Stimulated activated CD8-positive, alpha-beta memory T cell treated with anti-CD3 and anti-CD28 coated beads, Interleukin-2, amount 100 ng/mL, for 1 hour (primary cell): ENCODE results near the gene KRT81.
"Not testable (repeated sequence)": the region's sequence is repeated elsewhere in the genome, so short reads cannot be mapped to it uniquely, and the experiment has no call there.

ENCODE experiments used
- DNase-seq, 2 donors: peaks; one replicate each; pipeline ENCODE4 v3.0.0-alpha.2; 2020; ENCODE audit warnings: low read depth in 2 of 2

KRT81 gene

DNA sequence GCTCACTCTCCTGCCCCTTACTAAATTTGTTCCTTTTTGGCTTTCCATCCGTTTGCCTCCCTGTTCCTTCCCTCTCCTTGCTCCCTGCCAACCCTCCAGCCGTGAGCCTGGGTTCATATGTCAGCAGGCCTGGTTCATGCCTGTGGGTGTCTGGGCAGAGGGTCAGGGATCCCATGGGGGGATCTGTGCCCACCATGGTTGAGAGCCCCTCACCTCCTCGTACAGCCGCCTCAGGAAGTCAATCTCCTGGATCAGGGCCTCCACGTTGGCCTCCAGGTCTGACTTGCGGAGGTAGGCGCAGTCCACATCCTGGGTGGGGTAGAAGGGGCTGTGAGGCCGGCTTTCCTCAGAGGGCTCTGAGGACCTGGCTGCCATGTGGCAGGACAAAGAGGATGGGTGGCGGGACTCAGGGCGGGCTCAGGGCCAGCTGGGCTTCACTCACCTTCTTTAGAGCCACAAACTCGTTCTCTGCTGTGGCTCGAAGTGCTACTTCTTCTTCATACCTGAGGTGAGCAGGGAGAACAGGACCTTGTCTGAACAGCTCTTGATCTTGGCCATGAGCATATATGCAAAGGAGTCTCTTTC lies 26.2 kb upstream of the KRT81 start:
- no peak for DNase-seq

- DNase-seq = no peak
These were observed 25.4 kb upstream of the KRT81 start for GRCh38 chr12:52316701-52317100.

GRCh38 chr12:52316290-52316689 lies 25.0 kb upstream of the KRT81 start:
- no peak for DNase-seq

DNA sequence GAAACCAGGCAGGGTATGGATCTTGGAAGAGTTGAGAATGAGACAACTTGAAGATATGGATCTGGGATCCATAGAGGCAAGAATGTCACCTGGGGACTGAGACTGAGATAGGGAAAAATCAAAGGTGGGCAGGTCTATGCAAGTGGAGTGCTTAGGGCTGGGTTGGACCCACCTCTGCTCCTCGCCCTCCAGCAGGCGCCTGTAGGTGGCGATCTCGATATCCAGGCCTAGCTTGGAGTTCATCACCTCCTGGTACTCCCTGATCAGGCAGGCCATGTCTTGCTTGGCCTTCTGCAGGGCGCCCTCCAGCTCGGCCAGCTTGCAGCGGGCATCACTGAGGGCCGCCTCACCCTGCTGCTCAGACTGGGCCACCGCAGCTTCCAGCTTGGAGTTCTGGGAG lies 24.4 kb upstream of the KRT81 start:
- not testable (repeated sequence) for DNase-seq

DNA sequence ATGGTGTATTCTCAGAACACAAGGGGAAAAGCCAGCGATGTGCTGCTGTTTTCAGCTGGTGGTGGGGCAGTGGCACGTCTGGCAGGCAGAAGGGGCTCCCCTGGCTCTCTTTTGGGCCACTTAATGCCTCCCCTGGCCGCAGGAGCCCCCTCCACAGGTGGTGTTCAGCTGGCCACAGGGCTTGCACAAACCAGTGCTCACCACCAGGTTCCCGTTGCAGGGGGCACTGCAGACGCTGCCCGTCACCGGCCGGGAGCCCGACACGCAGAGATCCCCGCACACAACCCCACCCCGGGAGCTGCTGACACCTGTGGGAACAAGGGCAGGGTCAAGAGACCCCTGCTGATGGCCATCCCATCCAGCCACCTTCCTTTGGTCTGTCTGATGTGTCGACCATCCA lies 23.2 kb upstream of the KRT81 start:
- no peak for DNase-seq

DNA sequence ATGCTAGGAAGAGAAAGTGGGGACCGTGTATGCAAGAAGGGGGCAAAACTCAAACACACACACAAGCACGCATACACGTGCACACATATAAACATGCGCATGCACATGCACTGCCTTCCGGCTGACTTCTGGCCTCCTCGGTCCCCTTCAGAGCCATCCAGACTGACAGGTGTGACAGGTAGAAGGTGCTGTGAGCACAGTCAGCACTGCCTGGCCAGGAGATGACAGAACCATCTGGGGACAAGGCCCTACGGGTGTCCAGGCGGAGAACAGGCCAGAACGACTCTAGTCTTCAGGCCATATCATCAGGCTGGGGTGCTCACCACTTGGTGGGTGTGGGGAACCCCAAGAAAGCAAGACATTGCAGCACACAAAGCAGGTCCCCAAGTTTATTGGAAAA lies 22.6 kb upstream of the KRT81 start:
- no peak for DNase-seq

DNA sequence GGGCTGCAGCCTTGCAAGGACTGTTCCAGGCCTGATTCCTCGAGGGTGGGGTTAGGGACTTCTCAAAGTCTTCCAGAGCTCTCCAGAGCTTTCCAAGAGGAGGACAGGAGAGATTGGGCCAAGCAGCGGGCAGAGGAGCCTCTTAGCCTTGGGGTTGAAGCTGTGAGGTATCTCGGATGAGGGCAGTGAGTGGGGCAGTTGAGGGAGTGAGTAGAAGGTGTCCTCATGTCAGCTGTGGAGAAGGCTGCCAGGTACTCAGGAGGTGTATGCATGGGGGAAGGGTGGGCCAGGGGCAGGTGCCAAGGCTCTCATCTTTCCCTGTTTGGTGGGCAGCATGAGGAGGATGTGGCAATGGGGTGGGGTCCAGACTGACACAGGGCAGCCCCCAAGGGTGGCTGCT lies 22.1 kb upstream of the KRT81 start:
- DNase-seq = no peak

DNA sequence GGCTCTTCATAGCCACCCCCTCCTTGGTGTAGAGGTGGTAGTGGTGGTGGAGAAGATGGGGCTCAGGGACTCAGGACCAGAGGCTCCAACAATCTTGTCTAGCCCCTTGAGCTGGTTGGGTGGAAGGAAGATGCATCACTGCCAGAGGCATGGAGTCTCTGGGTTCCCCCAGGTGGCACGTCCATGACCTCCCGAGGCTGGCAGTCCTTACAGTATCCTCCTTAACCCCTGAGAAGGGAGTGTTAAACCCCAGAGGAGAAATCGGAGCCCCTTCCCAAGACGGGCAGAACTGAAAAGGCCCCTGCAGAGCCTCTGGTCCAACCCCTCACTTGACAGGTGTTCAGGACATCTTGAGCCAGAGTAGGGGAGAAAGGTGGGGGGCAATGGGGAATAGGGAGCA lies 20.8 kb upstream of the KRT81 start:
- DNase-seq = no peak

- no peak for DNase-seq
These were observed 19.9 kb upstream of the KRT81 start for GRCh38 chr12:52311285-52311648.

- DNase-seq = no peak
These were observed 19.4 kb upstream of the KRT81 start for GRCh38 chr12:52310622-52311284.

DNA sequence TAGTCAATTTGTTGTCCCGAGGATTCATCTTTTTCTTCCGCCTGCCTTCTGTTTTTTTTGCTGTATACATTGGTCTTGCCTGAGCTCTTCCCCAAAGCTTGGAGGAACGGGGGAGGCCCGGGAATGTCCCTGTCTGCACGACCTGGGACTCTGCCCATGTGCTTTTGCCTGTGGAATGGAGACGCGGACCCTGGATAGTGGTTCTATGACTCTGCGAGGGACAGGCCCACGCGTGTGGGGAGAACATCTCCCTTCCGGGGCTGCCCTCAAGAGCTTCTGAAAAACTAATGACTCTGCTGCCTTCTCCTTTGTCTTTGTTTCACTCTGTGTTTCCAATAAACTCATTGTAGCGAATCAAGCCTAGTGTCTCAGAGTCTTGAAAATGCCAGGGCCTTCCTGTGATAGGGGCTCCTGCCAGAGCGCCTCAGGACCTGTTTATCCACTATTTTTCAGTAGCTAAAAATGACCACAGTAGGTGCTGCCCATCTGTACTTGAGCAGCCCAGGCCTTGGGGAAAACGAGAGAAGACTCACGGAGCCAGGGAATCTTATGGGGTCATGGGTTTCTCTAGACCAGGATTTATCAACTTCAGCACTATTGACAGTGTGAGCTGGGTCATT lies 17.6 kb upstream of the KRT81 start:
- DNase-seq = no peak

DNA sequence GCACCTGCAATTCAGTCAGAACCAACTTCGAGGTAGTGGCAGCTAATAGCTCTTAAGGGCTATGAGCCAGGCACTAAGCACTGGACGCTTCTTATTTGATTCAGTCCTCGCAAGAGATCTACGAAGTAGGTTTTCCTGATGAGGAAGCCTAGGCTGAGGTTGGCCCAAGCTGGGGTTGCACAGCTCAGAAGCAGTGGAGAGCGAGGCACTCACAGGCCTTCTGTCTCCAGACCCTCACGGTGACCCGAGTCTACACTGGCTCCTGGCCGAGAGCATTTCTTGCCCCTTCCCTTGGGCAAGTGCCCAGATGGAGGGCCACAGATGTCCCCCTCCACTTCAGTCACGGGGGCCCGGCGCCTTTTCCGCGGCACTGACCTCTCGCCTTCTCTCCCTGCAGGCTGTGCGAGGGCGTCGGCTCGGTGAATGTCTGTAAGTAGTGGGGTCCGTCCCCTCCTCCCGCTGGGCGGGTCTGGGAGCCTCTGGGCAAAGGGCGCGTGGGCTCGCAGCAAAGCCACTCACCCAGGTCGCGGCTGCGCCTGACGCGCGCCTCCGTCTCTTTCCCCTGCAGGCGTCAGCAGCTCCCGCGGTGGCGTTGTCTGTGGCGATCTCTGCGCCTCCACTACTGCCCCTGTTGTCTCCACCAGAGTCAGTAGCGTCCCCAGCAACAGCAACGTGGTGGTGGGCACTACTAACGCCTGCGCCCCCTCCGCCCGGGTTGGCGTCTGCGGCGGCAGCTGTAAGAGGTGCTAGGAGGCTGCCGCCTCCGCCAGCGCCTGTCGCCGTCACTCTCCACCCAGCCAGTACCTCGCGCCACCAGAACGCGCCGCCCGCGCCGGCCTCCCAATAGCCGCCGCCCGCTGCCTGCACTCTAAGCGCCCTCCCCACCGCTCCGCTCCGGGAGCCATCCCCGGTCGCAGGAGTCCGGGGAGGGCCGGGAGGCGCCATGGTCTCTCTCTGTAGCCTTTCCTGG lies 16.8 kb upstream of the KRT81 start:
- peak; percentile 4 to 14 for DNase-seq

DNA sequence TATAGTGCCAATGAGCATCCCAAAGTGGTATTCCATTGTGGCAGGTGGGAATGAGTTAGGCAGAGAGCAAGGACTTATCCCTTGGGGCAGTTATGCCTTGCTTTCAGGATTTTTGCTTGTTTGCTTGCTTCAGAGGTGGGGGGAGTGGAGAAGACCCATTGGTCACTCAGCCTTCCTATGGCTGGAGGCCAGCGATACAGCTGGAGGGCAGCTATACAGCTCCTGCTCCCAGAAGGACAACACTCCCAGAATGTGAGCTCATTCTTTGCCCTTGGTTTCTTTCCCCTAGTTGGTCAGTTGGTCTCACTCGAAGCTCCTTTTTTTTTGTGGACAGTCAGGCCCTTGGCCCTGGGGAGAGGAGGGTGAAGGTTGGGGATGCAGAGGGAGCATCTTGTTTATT lies 15.4 kb upstream of the KRT81 start:
- no peak for DNase-seq

DNA sequence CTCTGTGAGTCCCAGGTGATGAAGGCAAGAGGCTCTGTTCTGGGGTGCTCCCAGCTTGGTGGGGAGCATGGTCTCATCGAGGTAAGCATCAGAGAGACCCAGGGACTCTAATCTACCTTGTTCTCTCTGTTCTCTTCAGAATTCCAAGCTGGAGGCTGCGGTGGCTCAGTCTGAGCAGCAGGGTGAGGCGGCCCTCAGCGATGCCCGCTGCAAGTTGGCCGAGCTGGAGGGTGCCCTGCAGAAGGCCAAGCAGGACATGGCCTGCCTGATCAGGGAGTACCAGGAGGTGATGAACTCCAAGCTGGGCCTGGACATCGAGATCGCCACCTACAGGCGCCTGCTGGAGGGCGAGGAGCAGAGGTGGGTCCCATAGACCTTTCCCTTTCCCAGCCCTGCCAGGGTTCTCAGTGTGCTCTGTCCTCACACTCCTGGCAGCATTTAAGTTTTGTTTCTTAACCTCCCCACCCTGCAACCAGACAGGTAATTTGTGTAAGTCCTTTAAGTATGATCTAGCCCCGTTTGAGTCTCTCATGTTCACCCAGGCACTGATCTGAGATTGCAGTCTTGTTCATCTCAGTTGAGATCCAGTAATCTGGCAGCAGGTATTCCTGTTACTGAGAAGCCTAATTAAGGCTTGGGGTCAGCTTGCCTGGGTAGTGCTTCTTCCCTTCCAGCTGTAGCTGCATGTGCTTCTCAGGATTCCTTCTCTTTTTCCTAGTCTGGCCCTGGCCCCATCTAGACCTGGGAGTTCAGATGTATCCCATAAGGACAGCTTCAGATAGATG lies 14.8 kb upstream of the KRT81 start:
- DNase-seq = no peak

DNA sequence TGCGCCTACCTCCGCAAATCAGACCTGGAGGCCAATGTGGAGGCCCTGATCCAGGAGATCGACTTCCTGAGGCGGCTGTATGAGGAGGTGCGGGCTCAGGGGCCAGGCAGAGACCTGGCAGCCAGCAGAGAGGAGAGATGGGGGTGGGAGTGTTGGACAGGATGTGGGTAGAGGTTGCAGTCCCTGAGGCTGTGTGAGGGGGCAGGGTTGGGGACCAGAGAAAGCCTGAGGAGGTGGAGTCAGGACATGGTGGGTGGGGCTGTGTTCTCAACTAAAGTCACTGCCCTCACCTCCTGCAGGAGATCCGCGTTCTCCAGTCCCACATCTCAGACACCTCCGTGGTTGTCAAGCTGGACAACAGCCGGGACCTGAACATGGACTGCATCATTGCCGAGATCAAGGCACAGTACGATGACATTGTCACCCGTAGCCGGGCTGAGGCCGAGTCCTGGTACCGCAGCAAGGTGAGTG lies 13.6 kb upstream of the KRT81 start:
- not testable (repeated sequence) for DNase-seq

- DNase-seq = not testable (repeated sequence)
These were observed 11.0 kb upstream of the KRT81 start for GRCh38 chr12:52302242-52302914.

- DNase-seq = not testable (repeated sequence)
These were observed 10.4 kb upstream of the KRT81 start for GRCh38 chr12:52301721-52302120.

- no peak for DNase-seq
These were observed 9.7 kb upstream of the KRT81 start for GRCh38 chr12:52300796-52301691.

GRCh38 chr12:52298677-52299190 lies 7.4 kb upstream of the KRT81 start:
- DNase-seq = no peak
